Activated CD8-positive, alpha-beta memory T cell treated with anti-CD3 and anti-CD28 coated beads for 48 hours (primary cell): ENCODE results near the gene TMEM80.
A peak's percentile ranks its signal among the peaks of the same experiment; 100 is the strongest.

Source experiments
- DNase-seq, 3 experiments: peaks; one replicate each; pipeline ENCODE4 v3.0.0-alpha.2; 2020; ENCODE audit warnings: low read depth in 2 of 3, low spot score in 2 of 3

TMEM80 gene

DNA sequence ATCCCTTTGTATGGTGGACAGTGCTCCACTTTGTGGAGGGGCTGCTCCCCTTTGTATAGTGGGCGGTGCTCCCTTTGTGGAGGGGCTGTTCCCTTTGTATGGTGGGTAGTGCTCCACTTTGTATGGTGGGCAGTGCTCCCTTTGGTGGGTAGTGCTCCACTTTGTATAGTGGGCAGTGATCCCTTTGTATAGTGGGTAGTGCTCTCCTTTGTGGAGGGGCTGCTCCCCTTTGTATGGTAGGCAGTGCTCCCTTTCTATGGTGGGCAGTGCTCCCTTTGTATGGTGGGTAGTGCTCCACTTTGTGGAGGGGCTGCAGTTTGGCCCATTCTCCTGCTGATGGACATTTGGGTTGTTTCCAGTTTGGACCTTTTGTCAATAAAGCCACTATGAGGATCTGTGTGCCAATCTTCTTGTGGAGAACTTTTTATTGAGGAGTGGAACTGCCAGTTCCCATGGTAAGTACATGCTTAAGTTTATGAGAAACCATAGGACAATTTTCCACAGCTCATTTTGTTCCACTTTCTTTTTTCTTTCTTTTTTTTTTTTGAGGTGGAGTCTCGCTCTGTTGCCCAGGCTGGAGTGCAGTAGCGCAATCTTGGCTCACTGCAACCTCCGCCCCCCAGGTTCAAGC, 47.1 kb downstream of the TMEM80 start:
- DNase-seq = no peak

DNA sequence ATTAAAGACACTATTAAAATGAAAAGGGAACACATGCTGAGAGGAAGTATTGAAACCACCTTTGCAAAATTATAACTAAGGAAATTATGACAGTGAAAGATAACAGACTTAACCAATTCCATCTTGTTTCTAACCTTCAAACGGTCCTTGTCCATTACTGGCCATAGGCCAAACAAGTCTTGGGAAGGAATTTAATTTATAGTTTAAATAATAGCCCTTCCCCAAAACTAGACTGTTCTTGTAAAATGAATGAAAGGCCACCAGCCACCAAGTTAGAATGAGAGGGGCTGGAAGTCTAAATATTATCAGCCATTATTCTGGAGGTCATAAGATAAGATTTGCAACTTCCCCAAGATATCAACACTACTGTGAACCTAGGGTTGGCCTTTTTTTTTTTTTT, 49.8 kb downstream of the TMEM80 start:
- DNase-seq = no peak

DNA sequence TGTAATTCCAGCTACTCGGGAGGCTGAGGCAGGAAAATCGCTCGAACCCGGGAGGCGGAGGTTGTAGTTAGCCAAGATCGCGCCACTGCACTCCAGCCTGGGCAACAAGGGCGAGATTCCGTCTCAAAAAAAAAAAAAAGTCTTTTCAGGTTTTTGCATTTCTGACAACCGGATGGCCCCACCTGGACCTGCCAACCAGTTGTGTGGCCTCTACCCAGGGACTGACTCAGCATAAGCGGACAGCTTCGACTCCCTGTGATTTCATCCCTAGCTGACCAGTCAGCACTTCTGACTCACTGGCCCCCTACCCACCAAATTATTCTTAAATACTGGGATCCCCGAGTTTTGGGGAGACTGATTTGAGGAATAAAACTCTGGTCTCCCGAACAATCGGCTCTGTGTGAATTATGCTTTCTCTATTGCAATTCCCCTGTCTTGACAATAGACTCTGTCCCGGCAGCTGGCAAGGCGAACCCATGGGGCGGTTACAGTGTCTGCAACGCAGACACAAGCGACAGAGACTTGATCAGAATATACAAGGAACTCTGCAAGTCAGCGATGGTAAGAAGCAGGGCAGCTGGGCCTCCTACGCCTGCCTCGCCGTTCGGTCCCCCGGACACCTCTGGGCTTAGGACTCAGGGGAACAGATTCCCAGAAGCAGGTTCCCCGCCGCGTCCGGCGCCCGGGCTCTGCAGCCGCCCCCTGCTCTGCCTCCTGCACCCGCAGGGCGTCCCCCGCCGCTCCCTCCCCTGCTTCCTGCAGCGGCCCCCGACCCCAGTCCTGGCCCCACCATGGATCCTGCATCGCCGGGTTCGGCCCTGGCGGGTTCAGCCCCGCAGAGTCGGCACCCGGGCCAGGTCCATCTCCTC, 50.9 kb downstream of the TMEM80 start:
- no peak for DNase-seq

DNA sequence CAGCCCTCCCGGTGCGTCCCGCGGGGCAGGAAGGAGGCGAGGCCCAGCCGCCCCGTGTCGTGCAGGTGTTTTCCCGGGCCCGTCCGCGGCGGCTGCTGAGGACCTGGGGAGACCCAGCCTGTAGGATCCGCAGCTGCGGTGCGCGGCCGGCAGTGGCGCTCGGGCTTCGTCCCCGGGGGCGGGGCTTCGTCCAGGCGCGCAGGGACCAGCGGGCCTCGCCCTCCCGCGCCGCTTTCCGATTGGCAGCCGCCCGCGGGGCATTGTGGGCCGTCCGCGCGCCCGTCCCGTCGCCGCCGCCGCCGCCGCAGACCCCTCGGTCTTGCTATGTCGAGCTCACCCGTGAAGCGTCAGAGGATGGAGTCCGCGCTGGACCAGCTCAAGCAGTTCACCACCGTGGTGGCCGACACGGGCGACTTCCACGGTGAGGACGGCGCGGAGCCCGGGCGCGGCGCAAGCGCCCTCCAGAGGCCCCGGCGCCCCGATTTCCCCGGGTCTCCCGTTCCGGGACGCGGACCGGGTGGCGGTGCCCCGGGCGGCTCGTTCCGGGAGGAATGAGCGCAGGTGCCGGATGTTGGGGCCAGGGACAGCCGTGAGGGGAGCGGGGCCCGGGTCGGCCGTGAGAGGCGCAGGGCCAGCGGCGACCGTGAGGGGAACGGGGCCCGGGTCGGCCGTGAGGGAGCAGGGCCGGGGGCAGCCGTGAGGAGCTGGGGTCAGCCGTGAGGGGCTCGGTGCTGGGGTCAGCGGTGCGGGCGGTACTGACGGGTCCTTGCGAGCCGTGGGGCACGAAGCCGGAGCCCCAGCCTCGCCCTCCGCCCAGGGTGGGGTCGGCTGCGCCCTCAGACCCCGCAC, 51.8 kb downstream of the TMEM80 start, which contains the start of gene TALDO1:
TALDO1 (plus strand) TSS at position 307 of the 849 bp plus-strand sequence; CDS start at position 325, 18 bp downstream.
- peak; percentile 75 to 77 (median 75) for DNase-seq

DNA sequence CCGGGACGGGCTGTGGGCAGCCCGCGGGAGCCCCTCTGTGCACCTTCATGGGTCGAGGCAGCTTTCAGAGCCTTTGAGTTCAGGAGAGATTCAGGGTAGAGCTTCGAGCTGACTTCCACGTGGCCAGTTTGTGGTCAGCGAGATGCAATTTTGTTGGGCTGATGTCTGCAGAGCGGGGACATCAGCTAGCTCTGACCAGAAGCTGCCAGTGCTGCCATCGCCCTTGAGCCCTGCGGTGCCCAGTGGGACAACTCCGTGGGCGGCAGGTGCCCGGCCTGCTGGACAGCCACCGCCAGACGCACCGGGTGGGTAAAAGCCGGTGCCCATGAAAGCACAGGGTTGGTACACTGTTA, 52.4 kb downstream of the TMEM80 start:
- DNase-seq = no peak

DNA sequence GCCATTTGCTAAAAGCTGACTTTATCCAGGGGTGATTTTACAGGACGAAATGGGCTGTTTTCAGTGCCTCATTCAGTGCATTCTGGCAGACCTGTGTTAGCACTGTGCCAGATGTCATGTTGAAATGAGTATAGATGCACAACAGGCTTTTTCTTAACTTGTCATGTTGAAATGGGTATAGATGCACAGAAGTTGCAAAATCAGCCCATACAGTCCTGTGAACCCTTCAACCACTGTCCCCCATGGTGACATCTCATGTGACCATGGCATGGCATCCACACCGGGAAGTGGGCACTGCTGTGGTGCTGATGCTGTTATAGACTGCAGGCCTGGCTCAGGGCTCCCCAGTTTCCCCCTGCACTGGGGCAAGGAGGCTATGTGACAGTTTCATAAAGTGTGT, 54.1 kb downstream of the TMEM80 start:
- no peak for DNase-seq
